Thoracic aorta (tissue), 2 donors: ENCODE data around the gene MAF. TPM values are rescaled to one million over a fixed set of nuclear protein-coding genes. Genes with fewer than 3 reads are reported as not detected.

Experiments used
- ATAC-seq: fragments of 150-250 bp; one replicate; pipeline ENCODE4 v1.8.0; 2017; ENCODE audit warnings: low read depth; ENCODE audit not compliant: insufficient number of reproducible peaks, low FRiP score
- DNase-seq: peaks from one replicate; pipeline ENCODE4 v3.0.0-alpha.2; 2020; ENCODE audit warnings: low spot score
- H3K27ac ChIP-seq, 2 donors: fragments of 200-600 bp; sonication (generic); 1 replicate in 1 of 2; 2 replicates in 1 of 2; pipeline ENCODE4 v1.5.1; 2016; ENCODE audit warnings: mild to moderate bottlenecking in 2 of 2, moderate library complexity in 2 of 2
- H3K27me3 ChIP-seq: fragments of 200-600 bp; sonication (generic); replicated peaks from 2 replicates; pipeline ENCODE4 v1.6.0; 2016; ENCODE audit warnings: mild to moderate bottlenecking; ENCODE audit not compliant: insufficient read depth
- H3K36me3 ChIP-seq: fragments of 200-600 bp; sonication (generic); one replicate; pipeline ENCODE4 v1.5.1; 2016
- H3K4me1 ChIP-seq, 2 donors: fragments of 200-600 bp; sonication (generic); 1 replicate in 1 of 2; 2 replicates in 1 of 2; pipeline versions ENCODE4 v1.5.1 to v1.6.0; 2016; ENCODE audit warnings: low read depth in 2 of 2, mild to moderate bottlenecking in 1 of 2; ENCODE audit not compliant: control insufficient read depth in 1 of 2
- H3K4me3 ChIP-seq: fragments of 200-600 bp; sonication (generic); 2 replicates; pipeline ENCODE4 v1.5.1; 2016; ENCODE audit warnings: mild to moderate bottlenecking
- H3K9me3 ChIP-seq: fragments of 200-600 bp; sonication (generic); 2 replicates; pipeline ENCODE4 v1.5.1; 2016
- total RNA-seq, 2 donors: library from RNA; depleted of rRNA; stranded (reverse); fragments of >200 nt; gene quantifications; one replicate each; pipeline versions ENCODE4 v1.1.0 to v1.2.3, GENCODE V29; 2016
- TF ChIP-seq, protein P1 (sequence below): fragments of 200-600 bp; sonication (generic); IDR thresholded peaks from one replicate; pipeline ENCODE4 v1.5.1; 2019; ENCODE audit warnings: antibody characterized with exemption

The MAF gene
- total RNA-seq, 2 donors from 2014 or later, result 20.0 to 41.8 TPM

DNA sequence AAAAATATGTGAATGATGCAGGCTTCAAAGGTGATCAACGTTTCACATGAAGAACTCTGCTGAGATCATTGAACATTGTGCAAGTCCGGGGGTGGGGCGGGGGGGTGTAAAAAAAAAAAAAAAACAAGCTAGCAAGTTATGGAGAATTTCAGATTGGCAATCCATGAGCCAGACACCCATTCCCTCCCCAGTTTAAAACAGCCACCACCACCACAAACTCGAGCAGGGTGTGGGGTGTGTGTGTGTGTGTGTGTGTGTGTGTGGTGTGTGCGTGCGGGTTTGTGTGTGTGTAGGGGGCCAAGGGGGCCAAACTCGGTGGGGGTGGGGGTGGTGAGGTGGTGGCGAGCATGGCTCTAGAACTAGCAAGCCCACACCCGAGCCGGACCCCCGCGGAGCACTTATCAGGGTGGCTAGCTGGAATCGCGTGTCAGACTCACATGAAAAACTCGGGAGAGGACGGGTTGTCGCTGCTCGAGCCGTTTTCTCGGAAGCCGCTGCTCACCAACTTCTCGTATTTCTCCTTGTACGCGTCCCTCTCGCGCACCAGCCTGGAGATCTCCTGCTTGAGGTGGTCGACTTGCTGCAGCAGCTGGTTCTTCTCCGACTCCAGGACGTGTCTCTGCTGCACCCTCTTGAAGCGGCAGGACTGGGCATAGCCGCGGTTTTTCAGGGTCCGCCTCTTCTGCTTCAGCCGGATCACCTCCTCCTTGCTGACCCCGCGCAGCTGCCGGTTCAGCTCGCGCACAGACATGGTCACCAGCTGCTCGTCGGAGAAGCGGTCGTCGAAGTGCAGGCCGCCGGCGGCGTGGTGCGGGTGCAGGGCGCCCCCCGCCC is 2.0 kb downstream of the MAF start:
- DNase-seq (peak; percentile 16), ATAC-seq (no peak)
- no peaks in the 10 kb centered on the region for H3K9me3 ChIP-seq
- peak overlapping the region; percentile 86 for H3K4me3 ChIP-seq
- H3K4me1 ChIP-seq, result peaks cover 9 to 51% of the 10 kb centered on the region in 2 donors
- peak overlapping the region; percentile 57 to 63 for H3K27ac ChIP-seq
- no peaks in the 10 kb centered on the region for H3K36me3 ChIP-seq
- H3K27me3 ChIP-seq, result no peaks in the 10 kb centered on the region
- TF ChIP-seq, protein P1, sequence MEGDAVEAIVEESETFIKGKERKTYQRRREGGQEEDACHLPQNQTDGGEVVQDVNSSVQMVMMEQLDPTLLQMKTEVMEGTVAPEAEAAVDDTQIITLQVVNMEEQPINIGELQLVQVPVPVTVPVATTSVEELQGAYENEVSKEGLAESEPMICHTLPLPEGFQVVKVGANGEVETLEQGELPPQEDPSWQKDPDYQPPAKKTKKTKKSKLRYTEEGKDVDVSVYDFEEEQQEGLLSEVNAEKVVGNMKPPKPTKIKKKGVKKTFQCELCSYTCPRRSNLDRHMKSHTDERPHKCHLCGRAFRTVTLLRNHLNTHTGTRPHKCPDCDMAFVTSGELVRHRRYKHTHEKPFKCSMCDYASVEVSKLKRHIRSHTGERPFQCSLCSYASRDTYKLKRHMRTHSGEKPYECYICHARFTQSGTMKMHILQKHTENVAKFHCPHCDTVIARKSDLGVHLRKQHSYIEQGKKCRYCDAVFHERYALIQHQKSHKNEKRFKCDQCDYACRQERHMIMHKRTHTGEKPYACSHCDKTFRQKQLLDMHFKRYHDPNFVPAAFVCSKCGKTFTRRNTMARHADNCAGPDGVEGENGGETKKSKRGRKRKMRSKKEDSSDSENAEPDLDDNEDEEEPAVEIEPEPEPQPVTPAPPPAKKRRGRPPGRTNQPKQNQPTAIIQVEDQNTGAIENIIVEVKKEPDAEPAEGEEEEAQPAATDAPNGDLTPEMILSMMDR, result peak; percentile 36

DNA sequence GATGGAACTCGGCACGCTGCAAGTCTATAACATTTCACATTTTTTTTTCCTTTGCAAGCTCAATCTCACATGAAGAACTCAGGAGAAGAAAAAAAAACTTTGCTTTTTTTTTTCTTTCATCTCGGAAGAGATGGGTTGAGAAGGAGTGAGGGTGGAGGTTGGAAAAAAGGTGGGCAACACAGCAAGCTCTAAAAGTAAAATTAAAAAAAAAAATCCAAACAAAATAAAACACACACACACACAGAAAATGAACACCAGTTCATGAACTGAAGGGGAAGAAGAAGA is 2.5 kb downstream of the MAF start:
- DNase-seq, result no peak
- no peaks in the 10 kb centered on the region for H3K27me3 ChIP-seq
- peaks cover 9 to 50% of the 10 kb centered on the region in 2 donors for H3K4me1 ChIP-seq
- H3K27ac ChIP-seq, result peak overlapping the region in 1 of 2 donors; percentile 30
- H3K4me3 ChIP-seq, result peak overlapping the region; percentile 86
- no peaks in the 10 kb centered on the region for H3K36me3 ChIP-seq
- no peaks in the 10 kb centered on the region for H3K9me3 ChIP-seq
- TF ChIP-seq, protein P1, result no peak
- ATAC-seq, result no peak

- TF ChIP-seq, protein P1, result no peak
- Histone ChIP-seq H3K9me3 (no peaks in the 10 kb centered on the region), H3K36me3 (no peaks in the 10 kb centered on the region), H3K4me1 (peaks cover 9 to 44% of the 10 kb centered on the region in 2 donors), H3K27ac (peak overlapping the region in 1 of 2 donors; percentile 30), H3K27me3 (no peaks in the 10 kb centered on the region), H3K4me3 (peak overlapping the region; percentile 86)
- ATAC-seq, result no peak
- no peak for DNase-seq
These were observed 3.1 kb downstream of the MAF start for GRCh38 chr16:79597277-79598062.

DNA sequence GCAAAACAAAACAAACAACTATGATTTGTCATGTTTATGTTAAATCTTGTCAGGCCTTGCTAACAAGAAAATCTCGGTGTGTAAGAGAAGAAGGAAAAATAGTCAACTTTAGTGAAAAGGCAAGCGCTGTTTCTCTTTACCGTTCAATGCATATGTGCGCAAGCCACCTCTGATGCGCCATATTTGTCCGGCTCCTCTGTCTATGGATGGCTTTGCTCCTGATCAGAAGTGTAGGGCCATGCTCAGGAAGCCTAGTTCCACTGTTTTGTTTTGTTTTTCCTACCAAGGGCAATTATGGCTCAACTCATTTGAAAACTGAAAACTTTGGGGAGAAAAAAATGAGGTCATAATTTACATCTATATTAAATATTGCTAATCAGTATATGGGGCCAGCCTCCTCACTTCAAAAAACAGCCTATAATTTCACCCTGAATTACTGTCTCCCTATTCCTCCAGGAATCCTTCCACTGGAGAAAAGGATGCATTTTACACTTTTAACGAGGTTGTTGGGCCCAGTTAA is 4.5 kb downstream of the MAF start:
- DNase-seq, result no peak
- TF ChIP-seq, protein P1, result no peak
- Histone ChIP-seq H3K36me3 (no peaks in the 10 kb centered on the region), H3K27me3 (no peaks in the 10 kb centered on the region), H3K4me3 (peak overlapping the region; percentile 86), H3K9me3 (no peaks in the 10 kb centered on the region), H3K4me1 (peaks cover 9 to 35% of the 10 kb centered on the region in 2 donors), H3K27ac (peak overlapping the region; percentile 26 to 41)
- no peak for ATAC-seq

DNA sequence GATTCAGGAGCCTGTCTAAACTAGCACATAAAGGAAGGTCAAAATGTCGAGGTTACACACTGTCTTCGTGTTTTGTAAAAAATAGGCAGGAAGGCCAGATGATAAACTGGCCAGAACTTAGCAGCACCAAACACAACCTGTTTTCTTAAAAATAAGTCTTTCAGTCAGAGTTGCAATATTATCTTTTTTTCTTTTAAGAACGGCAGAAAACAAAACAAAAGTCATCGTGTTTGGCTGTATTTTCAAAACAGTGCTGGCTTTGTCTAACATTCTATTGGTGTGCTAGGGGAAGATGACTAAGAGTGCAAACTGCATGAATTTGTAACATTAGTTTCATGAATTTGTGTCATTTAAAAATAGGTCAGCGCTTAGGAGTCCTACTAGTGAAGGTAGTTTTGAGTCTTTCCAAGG is 5.3 kb downstream of the MAF start:
- TF ChIP-seq, protein P1, result no peak
- Histone ChIP-seq H3K9me3 (no peaks in the 10 kb centered on the region), H3K27ac (peak overlapping the region; percentile 26 to 52), H3K4me3 (peak overlapping the region; percentile 86), H3K27me3 (no peaks in the 10 kb centered on the region), H3K4me1 (peaks cover 9 to 35% of the 10 kb centered on the region in 2 donors), H3K36me3 (no peaks in the 10 kb centered on the region)
- no peak for DNase-seq
- no peak for ATAC-seq
